Fibroblast of villous mesenchyme (primary cell): ENCODE results near the gene CCDC92B. TPM values are rescaled to one million over a fixed set of nuclear protein-coding genes. Genes with fewer than 3 reads are reported as not detected.
A peak's percentile ranks its signal among the peaks of the same experiment; 100 is the strongest.

Experiments
- DNase-seq: peaks from one replicate; pipeline ENCODE4 v3.0.0-alpha.2; 2010; ENCODE audit warnings: low read depth
- H3K4me3 ChIP-seq: 2 replicates; pipeline ENCODE4 v1.5.1; 2011; ENCODE audit warnings: low read depth, mild to moderate bottlenecking, low read length
- CTCF ChIP-seq: IDR thresholded peaks from 2 replicates; pipeline ENCODE4 v1.5.1; 2012; ENCODE audit warnings: low read depth, mild to moderate bottlenecking, low read length; ENCODE audit not compliant: insufficient read depth
- total RNA-seq: library from RNA; depleted of rRNA; stranded (reverse); fragments of >200 nt; gene quantifications from 2 replicates; pipeline ENCODE4 v1.2.3, GENCODE V29; 2012

Gene CCDC92B
- total RNA-seq, 1 donor = not detected

DNA sequence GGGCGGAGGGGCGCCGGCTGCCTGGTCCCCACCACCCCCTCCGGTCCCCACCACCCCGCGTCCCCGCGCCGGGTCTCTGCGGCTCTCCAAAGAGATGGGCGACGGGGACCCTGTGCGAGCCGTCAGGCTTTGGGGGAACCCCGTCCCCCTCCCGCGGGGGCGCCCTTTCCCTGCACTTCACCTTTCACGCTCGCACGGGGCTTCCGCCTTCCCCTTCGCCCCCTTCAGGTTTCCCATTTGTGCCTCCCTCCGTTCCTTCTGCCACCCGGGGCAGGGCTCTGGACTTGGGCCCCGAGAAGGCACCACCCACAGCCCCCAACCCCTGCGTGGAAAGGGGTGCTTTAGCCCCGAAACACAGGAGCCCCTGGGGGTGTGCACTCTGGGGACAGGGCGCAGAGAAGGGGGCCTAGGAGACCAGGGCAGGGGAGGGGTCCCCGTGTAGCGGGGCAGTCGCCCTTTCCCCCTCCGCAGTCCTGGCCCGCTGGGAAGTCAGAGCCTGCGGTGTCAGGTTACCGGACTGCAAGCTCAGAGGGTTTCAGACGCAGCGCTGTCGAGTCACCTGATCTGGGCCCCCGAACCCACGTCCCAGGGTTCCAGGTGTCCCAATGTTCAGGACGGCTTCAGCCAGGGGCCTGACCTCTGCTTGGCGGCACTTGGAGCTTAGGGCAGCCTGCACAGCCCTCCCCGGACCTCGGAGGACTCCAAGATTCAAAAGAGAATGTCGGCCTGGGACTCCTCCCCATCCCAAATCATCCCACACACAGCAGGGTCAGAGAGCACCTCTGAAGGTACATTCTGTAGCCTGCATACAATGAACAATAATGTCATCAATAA lies 6.7 kb upstream of the CCDC92B start:
- TF ChIP-seq CTCF = no peak
- H3K4me3 ChIP-seq = no peak overlapping the region
- no peak for DNase-seq

DNA sequence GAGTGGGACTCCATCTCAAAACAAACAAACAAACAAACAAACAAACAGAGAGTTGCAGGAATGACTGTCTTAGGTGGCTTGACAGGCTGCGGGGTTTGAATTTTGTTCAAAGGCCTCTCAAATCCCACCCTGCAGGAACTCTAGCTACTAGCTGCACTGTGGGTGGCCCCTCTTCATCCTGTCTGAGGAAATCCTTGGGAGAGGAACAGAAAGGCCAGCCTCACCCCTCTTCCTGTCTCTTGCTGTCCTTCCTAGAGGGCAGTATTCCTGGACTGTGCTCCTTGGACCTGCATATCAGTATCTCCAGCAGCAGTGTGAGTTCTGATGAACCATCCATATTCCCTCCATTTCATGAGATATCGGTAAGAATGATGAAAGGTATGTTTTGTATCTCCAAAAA lies 2.0 kb upstream of the CCDC92B start:
- no peak for DNase-seq
- no peak for TF ChIP-seq CTCF
- H3K4me3 ChIP-seq = no peak overlapping the region

DNA sequence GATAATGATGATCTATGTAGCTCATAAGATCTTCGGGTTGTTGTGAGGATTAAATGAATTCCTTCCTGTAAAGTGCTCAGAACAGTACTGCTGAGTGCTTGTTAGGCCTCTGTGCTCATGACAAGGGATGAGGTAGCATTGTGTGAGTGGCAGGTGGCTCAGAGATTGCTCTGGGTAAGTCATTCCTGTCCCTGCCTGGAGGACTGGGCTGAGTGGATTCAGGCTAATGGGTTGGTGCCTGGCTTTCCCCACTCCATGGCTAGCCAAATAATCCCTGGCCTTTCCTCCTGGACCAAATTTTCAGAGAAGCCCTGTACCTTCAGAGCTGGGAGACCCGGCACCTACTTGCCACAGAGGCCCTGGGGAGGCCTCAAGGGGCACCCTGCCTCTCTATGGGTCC lies 1.3 kb upstream of the CCDC92B start:
- TF ChIP-seq CTCF = no peak
- no peak for DNase-seq
- H3K4me3 ChIP-seq = no peak overlapping the region

GRCh38 chr17:2749784-2750181 lies 331 bp upstream of the CCDC92B start:
- no peak for TF ChIP-seq CTCF
- DNase-seq = peak; percentile 70
- no peak overlapping the region for H3K4me3 ChIP-seq

GRCh38 chr17:2745317-2746037 lies 4.0 kb downstream of the CCDC92B start:
- H3K4me3 ChIP-seq = no peak overlapping the region
- DNase-seq = no peak
- no peak for TF ChIP-seq CTCF

DNA sequence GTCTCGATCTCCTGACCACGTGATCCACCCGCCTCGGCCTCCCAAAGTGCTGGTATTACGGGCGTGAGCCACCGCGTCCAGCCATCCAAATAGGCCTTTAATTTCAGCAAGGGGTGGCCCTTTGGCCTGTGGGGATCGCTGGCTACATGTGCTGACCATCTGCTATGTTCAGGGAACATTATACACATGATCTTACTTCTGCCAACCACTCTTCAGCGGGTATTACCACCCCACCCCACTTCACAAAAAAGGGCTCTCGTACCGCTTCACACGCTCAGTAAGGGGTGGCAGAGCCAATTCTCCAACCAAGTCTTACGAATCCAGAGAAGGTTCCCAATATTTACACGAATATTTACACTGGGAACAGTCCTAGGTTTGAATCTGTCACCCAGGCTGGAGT lies 11.8 kb downstream of the CCDC92B start:
- TF ChIP-seq CTCF = no peak
- no peak overlapping the region for H3K4me3 ChIP-seq
- DNase-seq = no peak
